CD4-positive, alpha-beta T cell treated with Interferon gamma for 1 hour (primary cell): ENCODE measurements around the gene CFAP57.
A peak's percentile ranks its signal among the peaks of the same experiment; 100 is the strongest.

Experiments
- DNase-seq: peaks from one replicate; pipeline ENCODE4 v3.0.0-alpha.2; 2020

The CFAP57 gene

GRCh38 chr1:43256675-43257570, 84.8 kb downstream of the CFAP57 start:
- DNase-seq: no peak

GRCh38 chr1:43258370-43258769, 86.2 kb downstream of the CFAP57 start:
- DNase-seq: no peak

GRCh38 chr1:43265431-43265830, 93.3 kb downstream of the CFAP57 start:
- DNase-seq: no peak

- DNase-seq: no peak
Observed at GRCh38 chr1:43266881-43267280, 94.8 kb downstream of the CFAP57 start.

GRCh38 chr1:43267291-43267805, 95.2 kb downstream of the CFAP57 start:
- no peak for DNase-seq

- DNase-seq: no peak
Observed at GRCh38 chr1:43267818-43268425, 95.8 kb downstream of the CFAP57 start.

GRCh38 chr1:43269627-43270375, 97.7 kb downstream of the CFAP57 start, which contains the start of gene TMEM125:
Gene TMEM125, plus strand, starts transcription at chr1:43269983. Its CDS starts 2,740 bp downstream, at chr1:43272723.
- no peak for DNase-seq

- DNase-seq: no peak
Observed at GRCh38 chr1:43270421-43271095, 98.4 kb downstream of the CFAP57 start.

GRCh38 chr1:43271186-43272118, 99.3 kb downstream of the CFAP57 start:
- no peak for DNase-seq

GRCh38 chr1:43272161-43272560, 100.0 kb downstream of the CFAP57 start:
- no peak for DNase-seq

GRCh38 chr1:43272576-43273571, 100.7 kb downstream of the CFAP57 start:
- DNase-seq: no peak

GRCh38 chr1:43273708-43274107, 101.6 kb downstream of the CFAP57 start:
- no peak for DNase-seq

- DNase-seq: peak; percentile 33
Observed at GRCh38 chr1:43274125-43274803, 102.1 kb downstream of the CFAP57 start.

- DNase-seq: no peak
Observed at GRCh38 chr1:43274804-43275180, 102.7 kb downstream of the CFAP57 start.

GRCh38 chr1:43275826-43276620, 103.9 kb downstream of the CFAP57 start:
- DNase-seq: no peak

GRCh38 chr1:43276673-43277072, 104.5 kb downstream of the CFAP57 start:
- no peak for DNase-seq

- no peak for DNase-seq
Observed at GRCh38 chr1:43277116-43277876, 105.2 kb downstream of the CFAP57 start.

GRCh38 chr1:43279161-43279560, 107.0 kb downstream of the CFAP57 start:
- no peak for DNase-seq
